Cortex of kidney (tissue), 1 donor: Measurements from ENCODE around the gene SUGCT.
"Not testable (repeated sequence)": the region's sequence is repeated elsewhere in the genome, so short reads cannot be mapped to it uniquely, and the experiment has no call there.

Source experiments
- DNase-seq: peaks from one replicate; lab custom pipeline; 2025; lab: John Stamatoyannopoulos, UW

SUGCT gene

GRCh38 chr7:40572810-40573465 is 438.1 kb downstream of the SUGCT start:
- no peak for DNase-seq

- DNase-seq: no peak
Observed at GRCh38 chr7:40579401-40579800, 444.6 kb downstream of the SUGCT start.

GRCh38 chr7:40580776-40581175 is 446.0 kb downstream of the SUGCT start:
- no peak for DNase-seq

- no peak for DNase-seq
Observed at GRCh38 chr7:40582539-40582938, 447.7 kb downstream of the SUGCT start.

GRCh38 chr7:40583667-40584444 is 449.1 kb downstream of the SUGCT start:
- DNase-seq: no peak

GRCh38 chr7:40584667-40585433 is 450.0 kb downstream of the SUGCT start:
- DNase-seq: no peak

- DNase-seq: no peak
Observed at GRCh38 chr7:40586197-40586596, 451.4 kb downstream of the SUGCT start.

- no peak for DNase-seq
Observed at GRCh38 chr7:40587419-40587818, 452.6 kb downstream of the SUGCT start.

GRCh38 chr7:40595129-40595528 is 460.3 kb downstream of the SUGCT start:
- no peak for DNase-seq

- no peak for DNase-seq
Observed at GRCh38 chr7:40595832-40596231, 461.0 kb downstream of the SUGCT start.

- DNase-seq: no peak
Observed at GRCh38 chr7:40597517-40597916, 462.7 kb downstream of the SUGCT start.

- DNase-seq: no peak
Observed at GRCh38 chr7:40598915-40599314, 464.1 kb downstream of the SUGCT start.

GRCh38 chr7:40599836-40600235 is 465.0 kb downstream of the SUGCT start:
- no peak for DNase-seq

- DNase-seq: not testable (repeated sequence)
Observed at GRCh38 chr7:40602351-40602750, 467.5 kb downstream of the SUGCT start.

- DNase-seq: no peak
Observed at GRCh38 chr7:40604601-40605438, 470.0 kb downstream of the SUGCT start.

GRCh38 chr7:40608321-40609075 is 473.7 kb downstream of the SUGCT start:
- no peak for DNase-seq

- no peak for DNase-seq
Observed at GRCh38 chr7:40610461-40610860, 475.7 kb downstream of the SUGCT start.

- DNase-seq: no peak
Observed at GRCh38 chr7:40611095-40611871, 476.5 kb downstream of the SUGCT start.

GRCh38 chr7:40612298-40612697 is 477.5 kb downstream of the SUGCT start:
- DNase-seq: no peak

GRCh38 chr7:40619647-40620046 is 484.8 kb downstream of the SUGCT start:
- DNase-seq: no peak
